ENCODE measurements around the gene NFASC. TPM values are rescaled to one million over a fixed set of nuclear protein-coding genes. Genes with fewer than 3 reads are reported as not detected.

Gene NFASC
- total and polyA plus RNA-seq, 9 of the 15 experiments (the other 6 are each of a cell fraction or from before 2014, with no cell fraction given) = 0.03 to 0.16 (median 0.06) TPM; not detected in 6

- ATAC-seq = no peak
- WGBS (ENCODE audit: insufficient coverage, low coverage, missing lambda C conversion rate) = 1% methylated on average over 4 of the region's 4 CpGs
- no peak for DNase-seq (ENCODE audit: extremely low read depth in 1 of 4, low spot score in 3 of 4)
Measured at GRCh38 chr1:205041001-205041715, 170.5 kb downstream of the NFASC start.

GRCh38 chr1:205041998-205042910 lies 171.6 kb downstream of the NFASC start:
- ChIA-PET CTCF (ENCODE audit: low intra/inter-chr PET ratio) (interaction anchor here (0.6 kb wide), 1 partner anchor 100 kb away, joined by 5 read pairs; no protein-coding TSS in a partner anchor), POLR2A (interaction anchor here (0.6 kb wide), 1 partner anchor 52 kb away, joined by 4 read pairs; no protein-coding TSS in a partner anchor)
- ATAC-seq (no peak), FAIRE-seq (no peak), DNase-seq (ENCODE audit: extremely low read depth in 1 of 4, low spot score in 3 of 4) (no peak)
- Histone ChIP-seq H3K79me2 (ENCODE audit: control insufficient read depth, insufficient read depth, low read length) (no peaks in the 10 kb centered on the region), H3K9ac (ENCODE audit: insufficient read depth in 1 of 2, low read depth in 2 of 2, low read length in 2 of 2) (no peak overlapping the region), H3K36me3 (ENCODE audit: control insufficient read depth, insufficient read depth, low read length) (no peaks in the 10 kb centered on the region), H3K27ac (ENCODE audit: extremely low read depth, low read depth, low read length) (no peak overlapping the region), H4K20me1 (replicated peaks; ENCODE audit: control insufficient read depth, insufficient read depth, low read length) (peaks cover 25% of the 10 kb centered on the region), H3K4me1 (replicated peaks in 1 of 2; ENCODE audit: control insufficient read depth in 2 of 2, insufficient read depth in 2 of 2, low read length in 2 of 2) (peaks cover 0 to 8% of the 10 kb centered on the region in 2 experiments; a peak in 1 of 5 replicates), H3K9me3 (replicated peaks; ENCODE audit: control insufficient read depth, insufficient read depth, low read depth, low read length) (no peaks in the 10 kb centered on the region), H3K9me1 (ENCODE audit: control insufficient read depth, insufficient read depth, low read length) (no peaks in the 10 kb centered on the region), H2AFZ (ENCODE audit: low read depth, low read length) (no peak overlapping the region), H3K27me3 (ENCODE audit: control insufficient read depth in 2 of 2, insufficient read depth in 2 of 2, low read length in 2 of 2) (peaks cover 41 to 79% of the 10 kb centered on the region in 2 experiments; a peak in 4 of 5 replicates), H3K4me2 (ENCODE audit: insufficient read depth, low read length) (no peak overlapping the region), H3K4me3 (no peak overlapping the region)
- intact Hi-C loops (cut with micrococcal nuclease) (no loop called here), in situ Hi-C loops (cut with MboI) (no loop called here)
- BruUV-seq (replicated peaks) = no TSS peak
- 1% methylated on average over 16 of the region's 16 CpGs for WGBS (ENCODE audit: insufficient coverage, low coverage, missing lambda C conversion rate)
- TF ChIP-seq ZFP36 (IDR thresholded peaks at IDR 0.05; ENCODE audit: low read depth, low read length, partially characterized antibody) (peak; percentile 42), USF2 (CRISPR knock-in tag; IDR thresholded peaks at IDR 0.05) (peak; percentile 49; the same call in 1 of the 2 replicates), ZNF79 (CRISPR knock-in tag; IDR thresholded peaks at IDR 0.05; ENCODE audit: low read depth) (no peak), RBM25 (IDR thresholded peaks at IDR 0.05; ENCODE audit: low read depth, low read length, severe bottlenecking) (peak; percentile 54), KLF10 (CRISPR knock-in tag; IDR thresholded peaks at IDR 0.05) (no peak), USF1 (CRISPR knock-in tag; IDR thresholded peaks at IDR 0.05) (peak; percentile 42; the same call in 1 of the 2 replicates), NELFE (IDR thresholded peaks at IDR 0.05; ENCODE audit: insufficient read depth, insufficient read length) (no peak)

More at GRCh38 chr1:205041001-205041715, 170.5 kb downstream of the NFASC start:
- no TSS peak for BruUV-seq (replicated peaks)
- Histone ChIP-seq H3K27me3 (ENCODE audit: control insufficient read depth in 2 of 2, insufficient read depth in 2 of 2, low read length in 2 of 2) (peaks cover 36 to 76% of the 10 kb centered on the region in 2 experiments; a peak in 4 of 5 replicates), H4K20me1 (replicated peaks; ENCODE audit: control insufficient read depth, insufficient read depth, low read length) (peaks cover 19% of the 10 kb centered on the region), H3K36me3 (ENCODE audit: control insufficient read depth, insufficient read depth, low read length) (no peaks in the 10 kb centered on the region), H3K9me1 (ENCODE audit: control insufficient read depth, insufficient read depth, low read length) (no peaks in the 10 kb centered on the region), H2AFZ (ENCODE audit: low read depth, low read length) (no peak overlapping the region), H3K4me3 (no peak overlapping the region), H3K4me2 (ENCODE audit: insufficient read depth, low read length) (no peak overlapping the region), H3K9ac (ENCODE audit: insufficient read depth in 1 of 2, low read depth in 2 of 2, low read length in 2 of 2) (no peak overlapping the region), H3K79me2 (ENCODE audit: control insufficient read depth, insufficient read depth, low read length) (no peaks in the 10 kb centered on the region), H3K27ac (ENCODE audit: extremely low read depth, low read depth, low read length) (no peak overlapping the region), H3K4me1 (replicated peaks in 1 of 2; ENCODE audit: control insufficient read depth in 2 of 2, insufficient read depth in 2 of 2, low read length in 2 of 2) (peaks cover 0 to 8% of the 10 kb centered on the region in 2 experiments; a peak in 1 of 5 replicates), H3K9me3 (replicated peaks; ENCODE audit: control insufficient read depth, insufficient read depth, low read depth, low read length) (no peaks in the 10 kb centered on the region)
- in situ Hi-C loops (cut with MboI) = no loop called here
- FAIRE-seq = no peak
- no peak for TF ChIP-seq RCOR1 (IDR thresholded peaks at IDR 0.05; ENCODE audit: borderline replicate concordance in 1 of 2, low read depth in 2 of 2, low read length in 2 of 2)
- no peak for TF ChIP-seq GABPB1 (CRISPR knock-in tag; IDR thresholded peaks at IDR 0.05)
- CTCF ChIA-PET (ENCODE audit: low intra/inter-chr PET ratio) = interaction anchor here (0.6 kb wide), 1 partner anchor 99 kb away, joined by 5 read pairs; no protein-coding TSS in a partner anchor
- POLR2A ChIA-PET = interaction anchor here (0.5 to 1.3 kb wide), 5 partner anchors 12 to 1000 kb away, joined by 3 to 5 read pairs (median 3); no protein-coding TSS in a partner anchor
- intact Hi-C loops (cut with micrococcal nuclease) = no loop called here

Measured in K562 (cell line).